ENCODE data around the gene GTF3C5. TPM values are rescaled to one million over a fixed set of nuclear protein-coding genes. Genes with fewer than 3 reads are reported as not detected.
A peak's percentile ranks its signal among the peaks of the same experiment; 100 is the strongest.

GTF3C5 gene
- total and polyA plus RNA-seq, 2 experiments from 2014 or later, result 52.5 to 66.0 TPM

DNA sequence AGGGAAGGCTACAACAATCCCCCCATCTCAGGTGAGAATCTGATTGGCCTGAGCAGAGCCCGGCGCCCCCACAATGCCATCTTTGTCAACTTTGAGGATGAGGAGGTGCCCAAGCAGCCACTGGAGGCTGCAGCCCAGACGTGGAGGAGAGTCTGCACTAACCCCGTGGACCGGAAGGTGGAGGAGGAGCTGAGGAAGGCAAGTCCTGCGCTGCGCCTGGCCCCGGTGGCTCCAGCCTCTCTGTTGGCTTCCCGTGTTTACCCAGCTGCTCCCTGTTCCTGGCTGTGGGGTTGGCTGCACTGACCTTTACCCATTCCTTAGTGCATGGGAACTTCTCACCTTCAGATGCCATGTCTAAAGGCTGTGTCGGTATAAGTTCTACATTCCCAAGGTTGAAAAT is 20.0 kb downstream of the GTF3C5 start:
- H3K79me2 ChIP-seq, result no peaks in the 10 kb centered on the region
- H3K27ac ChIP-seq, result peak overlapping the region; percentile 16
- no peaks in the 10 kb centered on the region for H4K20me1 ChIP-seq (ENCODE audit: insufficient read depth, poor library complexity, severe bottlenecking)
- WGBS (ENCODE audit: low lambda C conversion rate, missing lambda C conversion rate), result 87% methylated on average over 10 of the region's 10 CpGs
- TF ChIP-seq EZH2phosphoT487 (IDR thresholded peaks at IDR 0.05; ENCODE audit: low read depth, severe bottlenecking, unreplicated experiment), result no peak
- TF ChIP-seq EZH2 (IDR thresholded peaks at IDR 0.05; ENCODE audit: borderline replicate concordance), result no peak
- TF ChIP-seq, protein P1, sequence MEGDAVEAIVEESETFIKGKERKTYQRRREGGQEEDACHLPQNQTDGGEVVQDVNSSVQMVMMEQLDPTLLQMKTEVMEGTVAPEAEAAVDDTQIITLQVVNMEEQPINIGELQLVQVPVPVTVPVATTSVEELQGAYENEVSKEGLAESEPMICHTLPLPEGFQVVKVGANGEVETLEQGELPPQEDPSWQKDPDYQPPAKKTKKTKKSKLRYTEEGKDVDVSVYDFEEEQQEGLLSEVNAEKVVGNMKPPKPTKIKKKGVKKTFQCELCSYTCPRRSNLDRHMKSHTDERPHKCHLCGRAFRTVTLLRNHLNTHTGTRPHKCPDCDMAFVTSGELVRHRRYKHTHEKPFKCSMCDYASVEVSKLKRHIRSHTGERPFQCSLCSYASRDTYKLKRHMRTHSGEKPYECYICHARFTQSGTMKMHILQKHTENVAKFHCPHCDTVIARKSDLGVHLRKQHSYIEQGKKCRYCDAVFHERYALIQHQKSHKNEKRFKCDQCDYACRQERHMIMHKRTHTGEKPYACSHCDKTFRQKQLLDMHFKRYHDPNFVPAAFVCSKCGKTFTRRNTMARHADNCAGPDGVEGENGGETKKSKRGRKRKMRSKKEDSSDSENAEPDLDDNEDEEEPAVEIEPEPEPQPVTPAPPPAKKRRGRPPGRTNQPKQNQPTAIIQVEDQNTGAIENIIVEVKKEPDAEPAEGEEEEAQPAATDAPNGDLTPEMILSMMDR (IDR thresholded peaks at IDR 0.05; ENCODE audit: poor library complexity), result no peak
- H3K9me2 ChIP-seq (replicated peaks; ENCODE audit: insufficient read depth), result no peaks in the 10 kb centered on the region
- H3K36me3 ChIP-seq (replicated peaks; ENCODE audit: insufficient read depth, low read depth), result no peaks in the 10 kb centered on the region
- DNase-seq (ENCODE audit: low spot score), result no peak
- no peak overlapping the region for H2AFZ ChIP-seq
- no peaks in the 10 kb centered on the region for H3K4me1 ChIP-seq (ENCODE audit: insufficient read depth)
- H3K27me3 ChIP-seq, result no peaks in the 10 kb centered on the region
- H3K4me3 ChIP-seq, result no peak overlapping the region
- no peaks in the 10 kb centered on the region for H3K9me3 ChIP-seq (ENCODE audit: low read depth)
- no peak overlapping the region for H3K4me2 ChIP-seq

DNA sequence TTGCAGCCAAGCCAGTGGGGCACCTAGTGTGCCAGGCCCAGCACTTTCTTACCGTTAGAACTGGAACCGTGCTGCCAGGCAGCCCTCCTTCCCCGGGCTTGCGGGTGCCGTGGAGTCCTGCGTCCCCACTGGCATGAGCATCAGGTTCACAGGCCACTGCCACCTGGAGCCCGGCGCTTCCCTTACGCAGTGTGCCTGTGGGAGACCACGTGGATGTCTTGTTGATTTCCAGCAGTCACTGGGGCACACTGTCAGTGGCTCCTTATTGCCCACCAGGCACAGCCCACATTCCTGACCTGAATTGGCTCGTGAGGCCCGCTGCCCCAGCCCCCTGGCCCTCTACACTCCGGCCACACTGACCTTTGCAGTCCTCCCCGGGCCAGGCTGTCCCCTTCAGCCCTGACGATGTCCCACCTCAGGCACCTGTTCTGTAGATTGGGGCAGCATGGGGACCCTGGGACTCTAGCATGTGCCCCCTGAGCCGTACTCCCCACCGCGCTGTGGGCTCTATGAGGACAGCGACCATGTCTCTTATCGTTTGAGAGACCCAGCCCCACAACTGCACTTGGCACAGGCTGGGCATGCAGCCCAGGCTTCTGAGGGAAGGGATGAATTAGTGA is 20.6 kb downstream of the GTF3C5 start:
- Histone ChIP-seq H3K4me3 (no peak overlapping the region), H3K9me2 (replicated peaks; ENCODE audit: insufficient read depth) (no peaks in the 10 kb centered on the region), H3K36me3 (replicated peaks; ENCODE audit: insufficient read depth, low read depth) (no peaks in the 10 kb centered on the region), H3K4me1 (ENCODE audit: insufficient read depth) (no peaks in the 10 kb centered on the region), H4K20me1 (ENCODE audit: insufficient read depth, poor library complexity, severe bottlenecking) (no peaks in the 10 kb centered on the region), H3K27me3 (no peaks in the 10 kb centered on the region), H3K4me2 (no peak overlapping the region), H3K9me3 (ENCODE audit: low read depth) (no peaks in the 10 kb centered on the region), H2AFZ (no peak overlapping the region), H3K79me2 (no peaks in the 10 kb centered on the region), H3K27ac (peak overlapping the region; percentile 16)
- TF ChIP-seq EZH2phosphoT487 (IDR thresholded peaks at IDR 0.05; ENCODE audit: low read depth, severe bottlenecking, unreplicated experiment) (no peak), EZH2 (IDR thresholded peaks at IDR 0.05; ENCODE audit: borderline replicate concordance) (no peak)
- TF ChIP-seq, protein P1 (IDR thresholded peaks at IDR 0.05; ENCODE audit: poor library complexity), result no peak
- 98% methylated on average over 20 of the region's 20 CpGs for WGBS (ENCODE audit: low lambda C conversion rate, missing lambda C conversion rate)
- DNase-seq (ENCODE audit: low spot score), result no peak

DNA sequence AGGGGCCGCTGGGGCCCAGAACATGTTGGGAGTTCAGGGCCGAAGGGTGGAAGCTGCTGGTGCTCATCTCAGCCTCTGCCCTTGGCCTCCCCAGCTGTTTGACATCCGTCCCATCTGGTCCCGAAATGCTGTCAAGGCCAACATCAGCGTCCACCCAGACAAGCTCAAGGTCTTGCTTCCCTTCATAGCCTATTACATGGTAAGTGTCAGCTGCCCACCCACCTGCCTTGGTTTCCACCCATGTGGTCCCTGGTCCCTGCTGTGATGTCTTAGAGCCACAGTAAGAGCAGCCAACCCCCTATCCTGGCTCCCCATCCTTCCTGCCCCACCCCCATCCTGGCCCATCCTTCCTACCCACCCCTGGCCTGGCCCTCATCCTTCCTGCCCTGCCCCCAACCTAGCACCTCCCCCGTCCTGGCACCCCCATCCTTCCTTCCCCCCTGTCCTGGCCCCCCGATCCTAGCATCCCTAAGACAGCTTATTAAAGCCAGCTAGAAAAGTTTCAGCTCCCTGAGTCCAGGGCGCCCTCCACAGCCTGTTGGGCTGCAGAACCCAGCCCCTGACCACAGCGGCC is 21.3 kb downstream of the GTF3C5 start:
- Histone ChIP-seq H2AFZ (no peak overlapping the region), H4K20me1 (ENCODE audit: insufficient read depth, poor library complexity, severe bottlenecking) (no peaks in the 10 kb centered on the region), H3K4me3 (no peak overlapping the region), H3K9me3 (ENCODE audit: low read depth) (no peaks in the 10 kb centered on the region), H3K9me2 (replicated peaks; ENCODE audit: insufficient read depth) (no peaks in the 10 kb centered on the region), H3K27me3 (no peaks in the 10 kb centered on the region), H3K36me3 (replicated peaks; ENCODE audit: insufficient read depth, low read depth) (no peaks in the 10 kb centered on the region), H3K27ac (no peak overlapping the region), H3K4me2 (no peak overlapping the region), H3K79me2 (no peaks in the 10 kb centered on the region), H3K4me1 (ENCODE audit: insufficient read depth) (no peaks in the 10 kb centered on the region)
- DNase-seq (ENCODE audit: low spot score), result no peak
- TF ChIP-seq EZH2phosphoT487 (IDR thresholded peaks at IDR 0.05; ENCODE audit: low read depth, severe bottlenecking, unreplicated experiment) (no peak), EZH2 (IDR thresholded peaks at IDR 0.05; ENCODE audit: borderline replicate concordance) (no peak)
- TF ChIP-seq, protein P1 (IDR thresholded peaks at IDR 0.05; ENCODE audit: poor library complexity), result no peak
- WGBS (ENCODE audit: low lambda C conversion rate, missing lambda C conversion rate), result 97% methylated on average over 9 of the region's 9 CpGs

All from hepatocyte (in vitro differentiated cells).